ENCODE measurements around the gene GRIN2B.

Gene GRIN2B

GRCh38 chr12:13981296-13981962 is at the start of gene GRIN2B:
TSS of gene GRIN2B (minus strand) at chr12:13981602. CDS start at chr12:13866208, 115,394 bp downstream.
- Mint-ChIP-seq H3K27ac (no peak within 1 kb of the TSS), H3K4me3 (peak within 1 kb of the TSS; percentile 68), H3K4me1 (peaks cover 28% of the 10 kb centered on the region), H3K9me3 (no peaks in the 10 kb centered on the region), H3K36me3 (no peaks in the 10 kb centered on the region), H3K27me3 (peaks cover 91% of the 10 kb centered on the region)
- peak; percentile 27 for ATAC-seq

- no peaks in the 10 kb centered on the region for H3K36me3 Mint-ChIP-seq
- H3K4me1 Mint-ChIP-seq, result peaks cover 4% of the 10 kb centered on the region
- H3K4me3 Mint-ChIP-seq, result no peak overlapping the region
- no peak overlapping the region for H3K27ac Mint-ChIP-seq
- ATAC-seq, result no peak
- H3K9me3 Mint-ChIP-seq, result no peaks in the 10 kb centered on the region
- H3K27me3 Mint-ChIP-seq, result peaks cover 18% of the 10 kb centered on the region
Observed at GRCh38 chr12:14026537-14026936, 45.1 kb upstream of the GRIN2B start.

DNA sequence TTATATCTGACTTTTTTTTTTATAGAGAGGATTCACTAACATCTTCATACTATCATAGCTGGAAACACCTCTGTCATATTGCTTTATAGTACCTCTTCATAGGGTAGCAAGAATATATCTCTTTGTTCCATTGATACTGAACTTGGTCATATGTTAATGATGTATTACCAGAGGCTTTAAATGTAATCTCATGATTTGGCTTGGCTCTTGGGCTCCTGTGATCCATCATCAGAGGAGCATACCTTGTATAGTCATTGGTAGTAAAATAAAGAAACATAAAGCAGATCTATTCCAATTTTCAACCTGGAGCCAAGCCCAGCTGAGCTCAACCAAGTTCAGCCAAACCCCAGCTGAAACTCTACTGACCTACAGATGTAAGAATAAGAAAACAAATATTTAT is 43.2 kb upstream of the GRIN2B start:
- no peaks in the 10 kb centered on the region for H3K36me3 Mint-ChIP-seq
- peaks cover 3% of the 10 kb centered on the region for H3K4me1 Mint-ChIP-seq
- no peaks in the 10 kb centered on the region for H3K9me3 Mint-ChIP-seq
- no peak overlapping the region for H3K4me3 Mint-ChIP-seq
- H3K27me3 Mint-ChIP-seq, result peaks cover 24% of the 10 kb centered on the region
- no peak overlapping the region for H3K27ac Mint-ChIP-seq
- ATAC-seq, result no peak

- Mint-ChIP-seq H3K4me1 (no peaks in the 10 kb centered on the region), H3K36me3 (no peaks in the 10 kb centered on the region), H3K9me3 (no peaks in the 10 kb centered on the region), H3K27ac (no peak overlapping the region), H3K27me3 (peaks cover 7% of the 10 kb centered on the region), H3K4me3 (no peak overlapping the region)
- no peak for ATAC-seq
Observed at GRCh38 chr12:14018080-14018479, 36.7 kb upstream of the GRIN2B start.

DNA sequence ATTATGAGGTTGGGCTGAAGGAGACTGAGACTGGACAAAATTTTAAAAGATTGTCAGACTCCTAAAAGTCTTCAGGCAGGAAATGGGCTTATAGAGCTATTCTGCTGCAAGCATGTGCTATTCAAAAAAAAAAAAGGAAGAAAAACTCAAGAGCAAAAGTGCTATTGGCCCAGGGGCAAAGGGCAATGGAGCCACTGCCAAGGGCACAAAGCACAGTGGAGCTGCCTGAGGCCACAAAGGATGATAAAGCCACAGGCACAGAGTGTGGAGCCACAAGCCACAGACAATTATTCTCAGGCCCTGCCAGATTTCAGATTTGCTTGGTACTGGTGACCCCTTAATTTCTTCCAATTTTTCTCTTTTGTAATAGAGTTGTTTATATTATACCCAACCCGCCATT is 29.6 kb upstream of the GRIN2B start:
- no peaks in the 10 kb centered on the region for H3K4me1 Mint-ChIP-seq
- ATAC-seq, result no peak
- peaks cover 3% of the 10 kb centered on the region for H3K9me3 Mint-ChIP-seq
- H3K36me3 Mint-ChIP-seq, result no peaks in the 10 kb centered on the region
- H3K4me3 Mint-ChIP-seq, result no peak overlapping the region
- no peak overlapping the region for H3K27ac Mint-ChIP-seq
- peaks cover 37% of the 10 kb centered on the region for H3K27me3 Mint-ChIP-seq

GRCh38 chr12:14007639-14008038 is 26.2 kb upstream of the GRIN2B start:
- no peak overlapping the region for H3K4me3 Mint-ChIP-seq
- no peaks in the 10 kb centered on the region for H3K4me1 Mint-ChIP-seq
- H3K27ac Mint-ChIP-seq, result no peak overlapping the region
- H3K27me3 Mint-ChIP-seq, result peaks cover 70% of the 10 kb centered on the region
- peaks cover 21% of the 10 kb centered on the region for H3K9me3 Mint-ChIP-seq
- no peak for ATAC-seq
- no peaks in the 10 kb centered on the region for H3K36me3 Mint-ChIP-seq

- ATAC-seq, result no peak
- Mint-ChIP-seq H3K9me3 (no peaks in the 10 kb centered on the region), H3K27me3 (peaks cover 21% of the 10 kb centered on the region), H3K4me3 (no peak overlapping the region), H3K4me1 (no peaks in the 10 kb centered on the region), H3K36me3 (no peaks in the 10 kb centered on the region), H3K27ac (no peak overlapping the region)
Observed at GRCh38 chr12:13992585-13992984, 11.2 kb upstream of the GRIN2B start.

- ATAC-seq, result no peak
- Mint-ChIP-seq H3K36me3 (no peaks in the 10 kb centered on the region), H3K27ac (no peak overlapping the region), H3K4me3 (no peak overlapping the region), H3K27me3 (peaks cover 23% of the 10 kb centered on the region), H3K4me1 (no peaks in the 10 kb centered on the region), H3K9me3 (no peaks in the 10 kb centered on the region)
Observed at GRCh38 chr12:13992106-13992505, 10.7 kb upstream of the GRIN2B start.

GRCh38 chr12:13986031-13986430 is 4.6 kb upstream of the GRIN2B start:
- ATAC-seq, result no peak
- Mint-ChIP-seq H3K4me3 (no peak overlapping the region), H3K4me1 (peaks cover 13% of the 10 kb centered on the region), H3K9me3 (no peaks in the 10 kb centered on the region), H3K36me3 (no peaks in the 10 kb centered on the region), H3K27ac (no peak overlapping the region), H3K27me3 (peaks cover 68% of the 10 kb centered on the region)

- H3K4me3 Mint-ChIP-seq, result peak overlapping the region; percentile 24
- H3K36me3 Mint-ChIP-seq, result no peaks in the 10 kb centered on the region
- no peaks in the 10 kb centered on the region for H3K9me3 Mint-ChIP-seq
- H3K27me3 Mint-ChIP-seq, result peaks cover 85% of the 10 kb centered on the region
- H3K4me1 Mint-ChIP-seq, result peaks cover 28% of the 10 kb centered on the region
- ATAC-seq, result no peak
- H3K27ac Mint-ChIP-seq, result no peak overlapping the region
Observed at GRCh38 chr12:13981990-13982389, 588 bp upstream of the GRIN2B start.

GRCh38 chr12:13980538-13981295 is 685 bp downstream of the GRIN2B start:
- peaks cover 28% of the 10 kb centered on the region for H3K4me1 Mint-ChIP-seq
- peak overlapping the region; percentile 68 for H3K4me3 Mint-ChIP-seq
- ATAC-seq, result no peak

DNA sequence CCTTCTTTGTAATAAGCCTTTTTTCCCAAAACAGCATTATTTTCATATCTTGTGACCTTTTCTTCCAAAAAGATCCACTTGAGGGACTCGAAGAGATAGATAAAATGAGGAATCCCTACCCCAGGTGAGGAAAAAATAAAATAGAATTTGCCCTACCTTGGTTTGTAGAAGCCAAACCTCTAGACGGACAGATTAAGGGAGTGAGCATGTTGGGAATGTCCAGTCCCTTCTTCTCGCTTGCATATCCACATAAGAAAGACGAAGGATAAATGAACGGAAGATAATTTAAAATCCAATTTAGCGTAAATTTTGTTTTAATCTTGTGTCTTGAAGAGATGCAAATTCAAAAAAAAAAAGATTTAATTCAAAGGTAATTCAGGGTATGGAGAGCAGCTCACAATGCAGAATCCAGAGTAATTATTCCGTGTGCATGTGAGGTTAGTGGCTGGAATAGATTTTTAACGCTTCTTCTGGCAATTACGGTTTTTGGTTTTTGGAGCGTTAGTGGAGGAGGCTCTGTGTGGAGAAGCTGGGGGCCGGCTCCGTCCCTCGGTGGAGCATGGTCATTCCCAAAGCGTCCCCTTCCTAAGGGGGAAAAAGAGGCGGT is 1.5 kb downstream of the GRIN2B start:
- Mint-ChIP-seq H3K27ac (no peak overlapping the region), H3K27me3 (peaks cover 92% of the 10 kb centered on the region), H3K4me3 (peak overlapping the region; percentile 68), H3K9me3 (no peaks in the 10 kb centered on the region), H3K36me3 (no peaks in the 10 kb centered on the region), H3K4me1 (peaks cover 28% of the 10 kb centered on the region)
- ATAC-seq, result no peak

More at GRCh38 chr12:13980538-13981295, 685 bp downstream of the GRIN2B start:
- Mint-ChIP-seq H3K9me3 (no peaks in the 10 kb centered on the region), H3K36me3 (no peaks in the 10 kb centered on the region), H3K27me3 (peaks cover 86% of the 10 kb centered on the region), H3K27ac (no peak overlapping the region)

DNA sequence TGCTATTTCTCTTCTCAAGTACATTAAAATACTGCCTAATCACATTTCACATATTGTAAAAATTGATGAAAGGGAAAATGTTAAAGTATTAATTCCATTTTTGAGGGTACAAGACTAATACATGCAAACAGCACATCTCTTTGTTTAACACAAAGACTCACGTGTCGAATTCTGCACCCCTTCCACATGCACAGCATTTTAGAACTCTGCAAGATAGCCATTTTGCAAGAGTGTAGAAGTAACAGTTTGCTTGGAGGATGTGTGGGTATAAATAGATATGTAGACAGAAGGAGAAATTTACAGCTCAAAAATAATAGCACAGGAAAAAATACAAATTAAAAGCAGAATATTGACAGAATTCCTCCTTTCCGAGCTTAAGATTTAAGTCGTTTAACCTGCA is 2.5 kb downstream of the GRIN2B start:
- Mint-ChIP-seq H3K27me3 (peaks cover 91% of the 10 kb centered on the region), H3K27ac (no peak overlapping the region), H3K9me3 (no peaks in the 10 kb centered on the region), H3K4me3 (no peak overlapping the region), H3K36me3 (no peaks in the 10 kb centered on the region), H3K4me1 (peaks cover 28% of the 10 kb centered on the region)
- no peak for ATAC-seq

DNA sequence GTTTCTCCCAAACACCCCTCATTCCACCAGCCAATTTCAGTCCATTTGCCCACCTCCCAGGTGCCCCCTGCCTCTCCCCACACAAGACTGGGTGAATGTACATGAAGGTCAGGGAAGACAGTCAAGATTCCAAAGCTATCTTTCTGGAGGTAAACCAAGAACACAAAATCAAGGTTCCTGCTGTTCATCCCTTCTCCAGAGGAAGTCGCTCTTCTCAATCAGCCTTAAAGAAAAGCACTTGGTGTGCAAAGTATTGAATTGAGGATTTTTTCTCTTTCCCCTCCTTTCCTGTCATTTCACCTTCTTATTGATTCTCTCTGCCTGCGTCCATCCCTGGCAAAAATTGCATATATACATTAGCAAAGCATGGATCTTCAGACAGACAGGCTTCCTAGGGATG is 4.5 kb downstream of the GRIN2B start:
- Mint-ChIP-seq H3K36me3 (no peaks in the 10 kb centered on the region), H3K27ac (no peak overlapping the region), H3K4me1 (peaks cover 22% of the 10 kb centered on the region), H3K9me3 (no peaks in the 10 kb centered on the region), H3K27me3 (peaks cover 71% of the 10 kb centered on the region), H3K4me3 (no peak overlapping the region)
- no peak for ATAC-seq

DNA sequence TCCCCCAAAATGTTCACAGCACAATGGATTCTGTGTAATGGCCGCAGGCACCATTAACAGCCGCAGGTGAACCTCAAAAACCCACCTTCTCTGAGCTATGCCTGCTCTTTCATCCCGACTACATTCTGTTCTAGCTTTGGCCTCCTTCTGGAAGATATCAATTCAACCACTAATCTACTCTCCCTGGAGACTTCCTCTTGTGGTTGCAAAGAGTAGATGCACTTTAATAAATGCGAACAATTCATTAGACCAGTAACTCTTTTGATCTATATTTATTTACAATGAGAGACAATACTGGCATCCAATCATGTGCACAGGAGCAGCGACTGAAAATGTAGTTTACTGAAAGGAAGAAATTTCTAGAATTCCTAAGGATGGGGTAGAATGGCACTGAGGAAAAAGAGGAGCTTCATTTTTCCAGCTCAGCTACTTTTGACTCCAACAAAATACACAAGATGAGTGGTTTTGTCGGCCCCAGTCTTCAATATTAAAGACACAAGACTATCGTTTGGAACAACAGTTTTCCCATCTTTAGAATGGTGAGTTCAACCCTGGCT is 5.3 kb downstream of the GRIN2B start:
- no peaks in the 10 kb centered on the region for H3K36me3 Mint-ChIP-seq
- H3K9me3 Mint-ChIP-seq, result no peaks in the 10 kb centered on the region
- no peak for ATAC-seq
- H3K4me3 Mint-ChIP-seq, result no peak overlapping the region
- H3K4me1 Mint-ChIP-seq, result peaks cover 15% of the 10 kb centered on the region
- H3K27me3 Mint-ChIP-seq, result peaks cover 65% of the 10 kb centered on the region
- H3K27ac Mint-ChIP-seq, result no peak overlapping the region

Data from stimulated activated memory B cell treated with anti-CD40 and anti-IgM and Interleukin-4, amounts not matched to agents 10 μg/mL and 1 μg/mL and 100 μg/mL, for 72 hours (primary cell).